CD4-positive, alpha-beta T cell (primary cell): ENCODE data around the gene RNF126. TPM values are rescaled to one million over a fixed set of nuclear protein-coding genes. Genes with fewer than 3 reads are reported as not detected.

Experiments
- ATAC-seq: fragments of 200-7000 bp; cut with Tn5 transposase; one replicate; pipeline ENCODE4 v1.10.0; 2022; ENCODE audit warnings: mild to moderate bottlenecking; ENCODE audit not compliant: poor library complexity
- CTCF ChIA-PET: fragments of 350-600 bp; sonication (Branson Sonifier 250); formaldehyde crosslinking; loops from one replicate; lab custom pipeline; 2021; ENCODE audit warnings: antibody characterized with exemption, inconsistent platforms; lab: Charles Lee
- POLR2A ChIA-PET: fragments of 350-600 bp; sonication (Branson Sonifier 250); formaldehyde crosslinking; loops from one replicate; lab custom pipeline; 2021; ENCODE audit warnings: antibody characterized with exemption, inconsistent platforms; lab: Charles Lee
- DNase-seq, 14 experiments: peaks; one replicate each; pipeline ENCODE4 v3.0.0-alpha.2; 2013 to 2020; ENCODE audit warnings: mixed read lengths in 2 of 14
- H3K27ac ChIP-seq, 2 donors: one replicate each; pipeline versions ENCODE4 v1.5.1 to v1.7.0; 2013; ENCODE audit warnings: low read length in 2 of 2, low read depth in 1 of 2, mild to moderate bottlenecking in 1 of 2
- H3K27me3 ChIP-seq, 2 experiments: 1 replicate in 1 of 2; 2 replicates in 1 of 2; pipeline versions ENCODE4 v1.6.1 to v1.7.0; 2013; ENCODE audit warnings: low read length in 2 of 2, control low read depth in 1 of 2, mild to moderate bottlenecking in 1 of 2, moderate library complexity in 1 of 2; ENCODE audit not compliant: insufficient read depth in 2 of 2, control insufficient read depth in 1 of 2
- H3K36me3 ChIP-seq: one replicate; pipeline ENCODE4 v1.6.1; 2013; ENCODE audit warnings: low read length, control low read depth; ENCODE audit not compliant: insufficient read depth
- H3K4me1 ChIP-seq: one replicate; pipeline ENCODE4 v1.6.1; 2013; ENCODE audit warnings: low read length, control low read depth; ENCODE audit not compliant: insufficient read depth
- H3K4me3 ChIP-seq: one replicate; pipeline ENCODE4 v1.5.1; 2013; ENCODE audit warnings: mild to moderate bottlenecking, low read length, moderate library complexity
- H3K9me3 ChIP-seq, 2 experiments: 1 replicate in 1 of 2; 2 replicates in 1 of 2; pipeline versions ENCODE4 v1.6.1 to v1.7.0; 2013; ENCODE audit warnings: low read length in 2 of 2, mild to moderate bottlenecking in 2 of 2, control low read depth in 1 of 2, moderate library complexity in 1 of 2; ENCODE audit not compliant: control insufficient read depth in 1 of 2, insufficient read depth in 1 of 2
- H3K27ac Mint-ChIP-seq: one replicate; pipeline ENCODE4 v1.8.0; 2020; ENCODE audit warnings: mixed read lengths
- H3K27me3 Mint-ChIP-seq: one replicate; pipeline ENCODE4 v1.8.0; 2021; ENCODE audit warnings: mixed read lengths
- H3K36me3 Mint-ChIP-seq: one replicate; pipeline ENCODE4 v1.8.0; 2021; ENCODE audit warnings: low read depth, mixed read lengths
- H3K4me1 Mint-ChIP-seq: one replicate; pipeline ENCODE4 v1.8.0; 2021; ENCODE audit warnings: low read depth, mixed read lengths
- H3K4me3 Mint-ChIP-seq: one replicate; pipeline ENCODE4 v1.8.0; 2020; ENCODE audit warnings: mild to moderate bottlenecking, mixed read lengths
- H3K9me3 Mint-ChIP-seq: one replicate; pipeline ENCODE4 v1.8.0; 2020; ENCODE audit warnings: mixed read lengths
- CTCF ChIP-seq: fragments of 200-600 bp; IDR thresholded peaks from one replicate; pipeline ENCODE4 v1.8.0; 2022; ENCODE audit warnings: antibody characterized with exemption, mild to moderate bottlenecking
- intact Hi-C, 2 experiments: fragments of 100-400 bp; cut with DNase I in 1 of 2; cut with micrococcal nuclease in 1 of 2; formaldehyde crosslinking; loops; one replicate each; pipeline versions ENCODE4 v1.15.1 to v1.9.0; 2023 to 2025; cut with DNase I, micrococcal nuclease
- total RNA-seq, 174 experiments: library from RNA in 2 of 174; stranded (reverse) in 2 of 174; gene quantifications; one replicate each; pipeline ENCODE4 v1.2.3 and lab custom pipeline; 2021 to 2026

Gene RNF126
- total RNA-seq, 2 experiments from 2014 or later = 112 to 119 TPM

GRCh38 chr19:618247-618619 lies 44.8 kb downstream of the RNF126 start:
- DNase-seq (no peak), ATAC-seq (no peak)
- no peaks in the 10 kb centered on the region for H3K9me3 ChIP-seq
- peaks cover 48% of the 10 kb centered on the region for H3K36me3 ChIP-seq
- Mint-ChIP-seq H3K4me1 (peaks cover 4% of the 10 kb centered on the region), H3K27me3 (peaks cover 3% of the 10 kb centered on the region), H3K4me3 (no peak overlapping the region), H3K36me3 (peaks cover 34% of the 10 kb centered on the region), H3K9me3 (no peaks in the 10 kb centered on the region), H3K27ac (no peak overlapping the region)
- POLR2A ChIA-PET = no interaction called here
- H3K4me3 ChIP-seq = no peak overlapping the region
- no peaks in the 10 kb centered on the region for H3K27me3 ChIP-seq
- CTCF ChIA-PET = no interaction called here
- no peak overlapping the region for H3K27ac ChIP-seq
- H3K4me1 ChIP-seq = peaks cover 3% of the 10 kb centered on the region
- no peak for TF ChIP-seq CTCF
- intact Hi-C loops = no loop called here

- intact Hi-C loops = no loop called here
- H3K4me3 Mint-ChIP-seq = no peak overlapping the region
- Histone ChIP-seq H3K9me3 (no peaks in the 10 kb centered on the region), H3K27me3 (no peaks in the 10 kb centered on the region), H3K4me1 (peaks cover 3% of the 10 kb centered on the region), H3K27ac (no peak overlapping the region), H3K4me3 (no peak overlapping the region), H3K36me3 (peaks cover 44% of the 10 kb centered on the region)
- CTCF ChIA-PET = no interaction called here
- H3K36me3 Mint-ChIP-seq = peaks cover 34% of the 10 kb centered on the region
- ATAC-seq (no peak), DNase-seq (no peak)
- H3K9me3 Mint-ChIP-seq = no peaks in the 10 kb centered on the region
- H3K27me3 Mint-ChIP-seq = peaks cover 3% of the 10 kb centered on the region
- H3K27ac Mint-ChIP-seq = no peak overlapping the region
- H3K4me1 Mint-ChIP-seq = peaks cover 4% of the 10 kb centered on the region
- POLR2A ChIA-PET = no interaction called here
- no peak for TF ChIP-seq CTCF
Measured at GRCh38 chr19:617551-618246, 45.3 kb downstream of the RNF126 start.

DNA sequence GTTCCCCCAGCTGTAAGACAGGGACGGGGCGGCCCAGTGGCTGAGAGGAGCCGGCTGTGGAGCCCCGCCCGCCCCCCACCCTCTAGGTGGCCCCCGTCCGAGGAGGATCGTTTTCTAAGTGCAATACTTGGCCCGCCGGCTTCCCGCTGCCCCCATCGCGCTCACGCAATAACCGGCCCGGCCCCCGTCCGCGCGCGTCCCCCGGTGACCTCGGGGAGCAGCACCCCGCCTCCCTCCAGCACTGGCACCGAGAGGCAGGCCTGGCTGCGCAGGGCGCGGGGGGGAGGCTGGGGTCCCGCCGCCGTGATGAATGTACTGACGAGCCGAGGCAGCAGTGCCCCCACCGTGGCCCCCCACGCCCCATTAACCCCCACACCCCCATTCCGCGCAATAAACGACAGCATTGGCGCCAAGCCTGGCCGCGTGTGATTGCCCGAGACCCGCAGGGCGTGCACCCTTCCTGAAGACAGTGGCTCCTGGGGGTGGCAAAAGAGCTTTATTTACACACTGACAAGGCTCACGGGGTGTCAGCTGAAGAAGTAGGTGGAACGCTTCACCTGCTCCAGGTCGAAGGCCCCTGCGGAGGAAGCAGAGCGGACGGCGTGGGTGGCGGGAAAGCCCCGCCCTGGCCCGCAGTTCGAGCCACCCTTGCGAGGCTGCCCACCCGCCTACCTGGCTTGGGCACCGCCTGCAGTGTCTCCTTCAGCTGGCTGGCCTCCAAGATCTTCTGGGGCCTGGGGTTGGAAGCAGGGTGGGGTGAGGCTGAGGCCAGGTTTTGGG lies 46.1 kb downstream of the RNF126 start:
- TF ChIP-seq CTCF = no peak
- POLR2A ChIA-PET = no interaction called here
- no peak for ATAC-seq
- Histone ChIP-seq H3K4me1 (peaks cover 7% of the 10 kb centered on the region), H3K9me3 (no peaks in the 10 kb centered on the region), H3K27ac (no peak overlapping the region), H3K36me3 (peaks cover 42% of the 10 kb centered on the region), H3K4me3 (no peak overlapping the region), H3K27me3 (no peaks in the 10 kb centered on the region)
- Mint-ChIP-seq H3K36me3 (peaks cover 34% of the 10 kb centered on the region), H3K27me3 (peaks cover 3% of the 10 kb centered on the region), H3K27ac (no peak overlapping the region), H3K4me1 (peaks cover 4% of the 10 kb centered on the region), H3K4me3 (no peak overlapping the region), H3K9me3 (no peaks in the 10 kb centered on the region)
- intact Hi-C loops = no loop called here
- no peak for DNase-seq
- CTCF ChIA-PET = no interaction called here
